Myocyte (in vitro differentiated cells): Measurements from ENCODE around the gene PHF19. TPM values are rescaled to one million over a fixed set of nuclear protein-coding genes. Genes with fewer than 3 reads are reported as not detected.

Experiments
- DNase-seq: peaks from one replicate; pipeline ENCODE4 v3.0.0-alpha.2; 2012; ENCODE audit warnings: low read depth
- total RNA-seq: library from RNA; depleted of rRNA; stranded (reverse); fragments of >200 nt; gene quantifications from 2 replicates; pipeline ENCODE4 v1.2.3, GENCODE V29; 2014

PHF19 gene
- total RNA-seq, 1 donor from 2014 or later, result 15.3 TPM

DNA sequence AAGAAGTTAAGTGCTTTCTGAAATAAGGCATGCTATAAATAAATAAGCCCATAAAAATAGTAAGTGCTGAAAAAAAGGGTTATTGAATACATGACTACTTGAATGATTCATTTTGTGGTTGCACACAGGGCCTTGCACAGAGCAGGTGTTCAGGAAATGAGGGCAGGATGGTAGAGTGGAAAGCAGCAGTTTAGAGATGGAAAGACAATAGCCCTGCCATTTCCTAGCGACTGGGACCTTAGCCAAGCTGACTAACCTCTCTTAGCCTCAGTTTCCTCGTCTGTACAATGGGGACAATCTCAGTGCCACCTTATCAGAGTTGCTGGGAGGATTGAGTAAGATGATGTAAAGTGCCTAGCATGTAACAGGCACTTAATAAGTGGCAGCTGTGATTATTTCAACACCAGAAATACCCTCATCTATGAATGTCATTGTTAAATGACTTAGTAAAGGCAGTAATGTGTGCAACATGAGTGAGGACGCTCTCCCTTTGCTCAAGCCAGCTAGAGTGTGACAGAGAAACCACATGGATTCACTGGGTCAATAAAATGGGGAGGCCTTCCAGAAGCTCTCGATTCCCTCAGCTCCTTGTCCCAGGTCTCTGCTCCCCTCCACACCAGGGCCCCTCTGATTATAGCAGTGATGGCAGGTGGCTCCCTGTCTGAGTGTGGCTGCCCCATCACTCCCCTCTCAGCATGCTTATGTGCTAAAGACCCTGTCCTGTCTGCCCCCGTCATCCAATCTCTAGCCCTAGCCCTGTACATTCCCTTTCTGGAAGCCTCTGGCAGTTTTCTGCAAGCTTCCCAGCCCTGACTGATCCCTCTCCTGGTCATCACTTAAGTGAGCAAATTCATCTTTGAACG, 16.0 kb upstream of the PHF19 start:
- peak; percentile 95 for DNase-seq

DNA sequence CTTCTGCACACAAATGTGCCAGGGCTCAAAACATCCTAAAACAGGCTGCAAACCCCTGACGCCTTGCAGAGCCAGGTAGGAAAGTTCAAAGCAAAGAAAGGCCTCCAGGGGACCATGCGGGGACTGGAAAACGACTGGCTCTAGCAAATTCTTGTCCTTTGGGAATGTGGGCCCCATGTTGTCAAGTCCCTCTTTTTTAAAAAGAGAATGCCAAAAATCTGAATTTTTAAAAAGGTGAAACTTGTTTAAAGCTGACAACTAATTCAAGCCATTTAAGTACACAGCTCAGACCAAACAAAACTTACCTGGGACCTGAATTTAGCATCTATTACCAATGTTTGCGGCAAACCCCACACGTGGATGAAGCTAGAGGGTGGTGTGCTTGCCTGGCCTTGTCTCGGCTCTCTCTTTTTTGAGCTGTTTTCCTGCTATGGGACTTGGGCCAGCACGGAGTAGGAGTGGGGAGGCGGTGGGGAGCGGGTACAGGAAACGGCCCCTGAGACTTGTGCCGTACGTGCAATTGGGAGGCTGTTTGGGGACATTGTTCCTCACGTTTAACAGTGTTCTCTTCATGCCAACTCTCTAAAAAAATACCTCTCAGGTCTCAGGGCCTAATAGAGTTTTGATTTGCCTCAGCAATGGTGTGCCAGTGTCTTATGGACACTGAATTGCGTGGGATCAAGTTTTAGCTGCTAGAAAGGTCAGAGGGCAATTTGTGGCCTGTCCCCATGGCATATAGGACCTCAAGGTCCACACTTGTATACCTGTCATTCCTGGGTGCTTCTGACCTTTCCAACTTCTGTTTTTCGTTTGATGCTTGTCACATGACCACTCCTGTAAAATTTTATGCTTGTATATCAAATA, 15.1 kb upstream of the PHF19 start:
- DNase-seq, result no peak

DNA sequence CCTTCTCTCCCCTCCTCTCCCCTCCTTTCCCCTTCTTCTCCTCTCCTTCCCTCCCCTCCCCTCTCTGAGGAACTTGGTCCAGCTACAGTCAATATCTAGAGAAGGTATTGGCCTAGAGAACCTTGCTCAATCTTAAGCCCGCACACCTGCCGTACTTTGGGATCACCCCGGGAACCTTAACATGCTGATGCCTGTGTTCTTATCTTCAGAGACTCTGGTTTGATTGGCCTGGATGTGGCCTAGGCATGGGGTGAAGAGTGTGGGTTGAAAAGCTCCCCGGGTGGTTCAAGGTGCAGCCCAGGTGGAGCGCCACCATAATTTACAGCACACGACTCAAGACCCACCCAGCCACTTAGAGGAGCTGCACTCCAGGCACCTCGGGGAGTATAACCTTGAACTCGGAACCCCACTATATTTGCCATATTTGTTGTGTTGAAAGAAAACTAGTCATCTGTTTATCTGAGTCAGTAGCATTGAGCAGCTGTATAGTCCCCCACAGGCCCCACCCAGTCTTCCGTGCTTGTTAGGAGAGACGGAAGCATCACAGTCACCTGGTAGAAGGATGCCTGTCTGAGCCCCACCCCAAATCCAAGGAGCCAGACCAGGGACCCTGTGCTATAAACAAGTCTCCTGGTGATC, 14.4 kb upstream of the PHF19 start:
- peak; percentile 50 for DNase-seq

DNA sequence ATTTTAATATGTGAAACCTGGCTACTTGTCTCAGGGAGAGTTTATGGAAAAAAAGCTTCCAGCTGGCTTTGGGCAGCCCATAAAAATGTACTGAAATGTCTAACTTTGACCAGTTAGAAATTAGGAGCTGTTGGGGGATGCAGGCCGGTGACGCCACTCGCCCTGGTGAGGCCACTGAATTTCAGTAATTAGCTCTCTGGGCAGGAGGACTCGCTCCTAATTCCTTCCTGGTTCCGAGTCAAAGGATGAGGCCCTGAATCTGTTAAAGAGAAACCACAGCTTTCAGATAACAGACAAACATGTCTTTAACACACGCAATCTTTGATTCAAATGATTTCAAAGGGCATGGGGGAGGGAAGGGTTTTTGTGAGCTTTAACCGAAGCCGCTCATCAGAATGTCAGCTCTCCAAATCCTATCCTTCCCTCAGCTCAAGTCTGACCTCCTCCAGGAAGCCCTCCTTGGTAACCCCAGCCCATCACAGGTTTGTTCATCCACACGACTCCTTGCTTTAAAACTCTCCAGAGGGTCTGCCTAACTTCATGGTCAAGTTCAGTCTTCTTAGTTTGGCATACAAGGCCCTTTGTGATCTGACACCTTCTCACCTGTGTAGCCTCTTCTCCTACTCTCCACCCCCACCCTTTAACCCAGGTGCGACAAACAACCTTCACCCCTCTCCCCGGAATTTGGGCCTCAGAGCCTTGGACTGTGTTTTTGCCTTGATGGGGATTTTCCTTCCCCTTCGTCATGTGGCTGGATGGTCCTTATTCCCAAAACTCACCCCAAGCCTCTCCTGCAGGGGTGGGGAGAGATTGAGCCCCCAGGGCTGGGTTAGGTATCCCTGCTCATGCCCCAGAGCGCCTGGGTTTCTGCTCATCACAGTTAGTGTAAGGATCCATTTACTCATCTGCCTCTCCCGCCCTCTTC, 13.6 kb upstream of the PHF19 start:
- no peak for DNase-seq

DNA sequence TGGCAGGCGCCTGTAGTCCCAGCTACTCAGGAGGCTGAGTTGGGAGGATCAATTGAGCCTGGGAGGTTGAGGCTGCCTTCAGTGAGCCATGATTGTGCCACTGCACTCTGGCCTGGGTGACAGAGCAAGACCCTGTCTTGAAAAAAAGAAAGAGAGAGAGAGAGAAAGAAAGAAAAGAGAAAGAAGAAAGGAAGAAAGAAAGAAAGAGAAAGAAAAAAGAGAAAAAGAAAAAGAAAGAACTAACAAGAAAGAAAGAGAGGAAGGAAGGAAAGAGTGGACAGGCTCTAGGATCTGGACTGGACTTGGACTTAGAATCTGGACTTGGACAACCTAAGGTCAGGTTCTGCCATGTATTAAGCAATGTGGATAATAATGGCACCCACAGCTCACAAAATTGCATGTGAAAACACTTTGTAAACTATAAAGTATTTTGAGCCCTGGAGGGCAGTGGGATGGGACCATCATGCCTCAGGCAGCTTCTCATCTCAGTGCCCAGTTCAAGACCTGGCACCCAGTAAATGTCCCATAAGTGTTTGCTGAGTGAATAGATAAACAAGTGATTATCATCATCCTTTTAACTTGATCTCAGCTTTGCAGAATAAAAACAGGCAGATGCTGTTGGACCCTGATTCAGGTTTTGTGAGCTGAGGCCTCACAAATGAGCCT, 12.8 kb upstream of the PHF19 start:
- DNase-seq, result no peak

DNA sequence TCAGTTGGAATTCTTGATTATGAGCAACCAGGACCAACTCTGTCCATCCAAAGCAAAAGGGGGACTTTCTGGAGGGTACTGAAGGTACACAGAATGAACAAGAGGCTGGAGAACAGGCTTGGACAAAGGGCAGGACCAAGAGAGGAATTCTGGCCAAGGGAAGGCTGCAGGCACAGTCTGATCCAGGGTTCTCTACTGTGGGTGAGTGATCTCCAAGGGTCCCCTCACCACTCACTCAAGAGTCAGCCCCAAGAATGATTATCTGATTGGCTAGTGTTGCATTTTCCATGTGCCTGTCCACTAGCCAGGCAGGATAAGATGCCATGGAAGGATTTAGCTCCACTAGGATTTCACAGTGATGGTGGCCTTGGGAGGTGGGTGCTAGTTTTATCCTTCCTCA, 11.6 kb upstream of the PHF19 start:
- DNase-seq, result no peak

DNA sequence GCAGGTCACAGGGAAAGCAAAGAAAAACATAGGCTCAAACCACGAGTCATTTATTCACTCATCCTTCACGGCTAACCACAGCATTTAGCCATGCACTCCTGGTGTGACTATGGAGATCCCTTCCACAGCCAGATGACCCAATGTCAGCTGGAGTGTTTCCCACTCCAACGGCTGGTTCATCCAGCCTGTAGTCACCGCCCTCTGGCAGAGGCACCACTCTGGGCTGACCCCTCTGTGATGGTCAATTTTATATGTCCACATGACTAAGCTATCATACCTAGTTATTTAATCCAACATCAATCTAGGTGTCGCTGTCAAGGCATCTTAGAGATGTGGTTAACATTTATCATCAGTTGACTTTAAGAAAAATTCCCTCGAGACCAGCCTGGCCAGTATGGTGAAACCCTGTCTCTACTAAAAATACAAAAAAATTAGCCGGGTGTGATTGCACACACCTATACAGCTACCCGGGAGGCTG, 9.5 kb upstream of the PHF19 start:
- DNase-seq, result peak; percentile 74

DNA sequence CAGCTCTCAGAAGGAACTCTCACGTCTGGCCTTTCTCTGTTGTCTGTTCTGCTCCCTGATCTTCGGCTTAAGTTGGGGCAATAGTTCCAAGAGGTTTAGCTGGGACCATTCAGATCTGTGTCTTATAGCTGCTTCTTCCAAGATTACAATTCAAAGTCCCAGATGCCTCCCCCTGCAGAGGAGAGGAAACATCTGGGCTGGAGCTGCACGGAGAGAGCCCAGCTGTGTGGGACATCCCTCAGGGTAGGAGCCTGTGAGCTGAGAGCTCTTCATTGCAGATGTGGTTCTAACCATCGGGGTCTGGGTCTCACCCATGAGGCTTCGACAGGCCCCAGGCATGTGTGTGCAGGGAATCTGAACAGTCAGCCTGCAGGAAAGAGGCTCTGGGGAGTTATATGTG, 9.0 kb upstream of the PHF19 start:
- peak; percentile 26 for DNase-seq

DNA sequence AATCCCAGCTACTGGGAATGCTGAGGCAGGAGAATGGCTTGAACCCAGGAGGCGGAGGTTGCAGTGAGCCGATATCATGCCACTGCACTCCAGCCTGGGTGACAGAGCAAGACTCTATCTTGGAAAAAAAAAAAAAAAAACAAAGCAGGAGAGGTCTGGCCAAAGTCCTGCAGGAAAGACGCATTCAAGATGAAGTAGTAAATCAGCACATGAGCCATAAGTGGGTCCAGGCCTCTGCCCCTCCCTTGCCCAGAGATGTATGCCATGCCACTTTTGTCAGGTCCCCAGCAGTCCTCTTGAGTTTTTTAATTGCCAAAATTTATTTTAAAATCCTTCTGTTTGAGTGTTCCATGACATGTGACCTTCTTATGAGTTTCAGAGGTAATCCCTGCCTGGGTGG, 8.5 kb upstream of the PHF19 start:
- no peak for DNase-seq

DNA sequence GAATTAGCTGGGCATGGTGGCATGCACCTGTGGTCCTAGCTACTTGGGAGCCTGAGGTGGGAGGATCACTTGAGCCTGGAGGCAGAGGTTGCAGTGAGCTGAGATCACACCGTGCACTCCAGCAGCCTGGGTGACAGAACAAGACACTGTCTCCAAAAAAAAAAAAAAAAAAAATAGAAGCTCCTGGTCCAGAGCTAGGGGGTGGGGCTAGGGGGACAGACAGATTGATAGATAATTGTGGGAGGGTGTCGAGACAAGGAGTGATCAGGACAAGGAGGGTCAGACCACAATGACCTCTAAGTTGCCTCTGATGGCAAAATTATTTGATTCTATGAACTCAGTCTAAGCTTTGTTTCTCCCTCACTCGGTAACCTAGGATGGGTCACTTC, 6.6 kb upstream of the PHF19 start:
- DNase-seq, result no peak

DNA sequence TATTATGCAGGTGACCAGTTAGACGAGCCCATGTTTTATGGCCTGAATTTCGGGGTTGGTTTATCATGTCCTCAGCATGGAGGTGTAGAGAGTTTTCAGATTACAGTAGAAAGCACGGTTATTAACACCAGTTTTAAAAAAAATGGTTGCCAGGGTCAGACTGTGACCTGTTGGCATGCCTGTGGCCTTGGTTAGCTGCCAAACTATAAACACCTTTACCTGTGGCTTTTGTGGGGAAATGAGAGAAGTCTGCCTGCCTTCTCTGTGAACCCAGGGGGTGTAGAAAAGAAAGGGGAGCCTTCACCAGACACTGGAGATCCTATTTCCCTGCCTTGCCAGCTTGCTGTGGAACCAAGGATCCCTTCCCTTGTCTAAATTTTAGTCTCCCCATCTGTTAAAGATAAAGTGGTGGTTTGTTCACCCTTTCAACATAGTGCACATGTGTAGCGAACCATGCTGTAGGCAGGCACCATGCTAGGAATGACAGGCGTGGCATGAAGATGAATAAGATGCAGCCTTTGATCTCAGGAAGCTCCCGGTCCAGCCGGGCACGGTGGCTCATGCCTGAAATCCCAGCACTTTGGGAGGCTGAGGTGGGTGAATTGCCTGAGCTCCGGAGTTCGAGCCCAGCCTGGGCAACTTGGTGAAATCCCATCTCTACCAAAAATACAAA, 6.1 kb upstream of the PHF19 start:
- no peak for DNase-seq

DNA sequence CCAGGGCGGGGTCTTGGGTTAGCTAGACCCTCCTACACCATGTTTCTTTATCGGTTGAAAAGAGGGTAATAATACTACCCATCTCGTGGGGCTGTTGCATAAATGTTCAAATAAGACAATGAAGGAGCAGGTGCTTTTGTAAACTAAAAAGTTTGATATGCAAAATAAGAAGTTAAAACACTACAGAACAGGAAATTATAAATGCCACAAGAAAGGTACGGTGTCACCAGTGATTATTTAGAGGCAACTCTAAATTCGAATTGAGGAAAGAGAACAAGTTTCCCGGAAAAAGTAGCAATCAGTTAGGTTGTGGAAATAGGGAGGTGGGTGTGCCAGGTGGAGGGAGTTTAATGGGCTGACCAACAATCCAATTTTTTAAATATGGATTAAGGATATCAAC, 2.5 kb upstream of the PHF19 start:
- DNase-seq, result no peak

DNA sequence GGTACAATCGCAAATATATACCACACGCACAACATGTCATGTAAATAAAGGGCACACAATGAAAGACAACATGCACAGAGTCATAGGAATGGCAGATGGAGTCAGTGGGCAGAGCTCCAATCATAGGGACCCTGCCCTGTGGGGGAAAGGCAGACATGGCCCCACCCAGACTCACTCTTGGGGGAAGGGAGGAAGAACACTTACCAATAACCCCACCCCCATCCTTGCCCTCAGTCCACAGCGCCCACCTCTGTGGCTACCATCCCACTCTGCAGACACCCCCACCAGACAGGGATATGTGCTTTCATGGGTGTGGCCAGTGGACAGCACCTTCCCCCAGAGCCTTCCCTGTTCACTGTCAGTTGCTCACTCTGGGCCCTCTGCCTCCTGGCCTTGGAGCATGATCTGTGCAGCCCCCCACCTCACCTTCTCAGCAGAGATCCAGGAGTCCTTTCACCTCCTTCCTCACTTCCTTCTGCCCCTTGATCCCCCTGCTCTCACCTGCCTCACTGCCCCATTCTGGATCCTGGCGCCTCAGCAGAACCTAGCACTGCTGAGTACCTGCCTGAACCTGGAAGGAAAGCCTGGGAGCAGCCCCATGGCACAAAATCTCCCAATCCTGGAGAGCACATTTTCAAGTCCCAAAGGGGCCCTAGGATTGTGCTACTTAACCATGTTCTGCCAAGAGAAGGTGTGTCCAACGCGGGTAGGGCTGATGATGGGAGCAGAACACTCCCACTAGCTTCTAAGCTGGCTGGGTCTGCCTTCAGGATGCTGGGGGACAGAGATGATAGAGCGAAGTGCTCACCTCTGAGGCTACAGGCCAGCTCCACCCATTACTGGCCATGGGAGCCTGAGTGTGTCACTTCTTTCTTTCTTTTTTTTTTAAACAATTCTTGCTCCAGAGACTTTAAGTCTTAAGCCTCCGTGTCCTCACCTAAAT, 1.5 kb upstream of the PHF19 start:
- no peak for DNase-seq

DNA sequence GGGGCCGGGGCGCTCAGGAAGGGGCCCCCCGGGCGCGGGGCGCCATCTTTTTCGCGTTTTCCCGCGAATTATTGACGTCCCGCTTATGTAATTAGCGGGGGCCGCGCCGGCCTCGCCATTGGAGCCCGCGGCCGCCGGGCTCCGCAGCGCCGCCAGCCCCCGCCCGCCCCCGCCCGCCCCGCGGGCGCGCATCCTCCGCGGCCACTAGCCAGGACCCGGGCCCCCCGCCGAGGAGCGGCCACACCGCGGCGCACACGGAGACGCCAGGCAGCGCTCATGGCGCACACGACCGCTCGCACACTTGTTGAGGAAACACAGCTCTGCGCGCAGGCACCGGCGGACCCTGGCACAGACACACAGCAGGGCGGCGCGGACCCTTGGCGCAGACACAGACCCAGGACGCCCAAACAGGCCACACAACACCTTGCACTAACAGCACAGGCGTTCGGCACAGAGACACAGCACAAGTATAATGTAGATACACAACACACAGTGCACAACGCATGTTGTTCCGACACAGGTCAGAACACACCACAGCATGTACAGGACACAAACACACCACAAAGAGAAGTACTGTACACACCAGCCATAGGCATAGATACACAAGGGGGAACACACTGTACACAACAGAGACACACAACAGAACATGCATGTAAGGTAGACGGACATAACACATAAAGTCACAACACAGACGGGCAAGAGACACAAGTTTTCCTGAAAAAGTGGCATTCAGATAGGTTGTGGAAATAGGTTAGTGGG, 467 bp upstream of the PHF19 start:
- DNase-seq, result peak; percentile 50

DNA sequence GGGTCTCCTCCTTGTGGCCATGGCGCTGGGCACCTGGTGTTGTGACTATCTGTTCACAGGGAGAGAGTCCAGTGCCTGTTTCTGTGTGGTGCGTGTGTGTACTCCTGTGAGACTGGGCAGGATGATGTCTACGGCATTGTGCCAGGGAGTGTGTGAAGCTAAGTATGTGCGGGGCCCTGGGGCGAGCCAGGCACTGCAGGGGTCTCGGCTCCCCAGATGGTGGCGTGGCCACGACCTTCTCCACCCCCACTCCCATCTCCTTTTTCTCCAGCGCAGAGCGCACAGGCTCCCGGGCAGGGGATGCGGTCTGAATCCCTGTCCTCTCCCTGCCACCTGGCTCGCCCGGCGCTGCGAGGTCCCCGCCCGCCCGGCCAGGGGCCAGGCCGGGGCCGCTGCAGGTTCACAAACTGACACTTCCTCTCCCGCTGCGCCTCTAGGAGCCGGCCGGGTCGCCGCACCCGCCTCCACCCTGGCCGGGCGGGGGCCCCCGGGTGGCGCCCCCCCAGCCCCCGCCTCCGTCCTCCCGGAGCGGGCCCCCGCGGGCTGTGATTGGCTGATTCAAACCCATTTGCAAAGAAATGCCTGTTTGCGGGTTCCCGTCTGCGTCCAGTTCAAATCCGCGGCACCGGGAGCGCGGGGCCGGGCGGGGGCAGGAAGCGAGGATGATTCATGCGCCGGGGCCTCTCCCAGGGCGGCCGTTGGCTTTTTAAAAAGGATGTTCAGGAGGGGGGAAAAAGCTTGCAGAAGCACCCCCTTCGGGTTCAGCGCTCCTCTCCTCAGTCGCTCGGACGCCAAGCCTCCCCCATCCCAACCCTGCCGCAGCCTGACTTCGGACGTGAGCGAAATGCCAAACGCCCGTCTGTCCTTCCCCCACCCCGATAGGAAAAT, 790 bp downstream of the PHF19 start:
- peak; percentile 73 for DNase-seq

DNA sequence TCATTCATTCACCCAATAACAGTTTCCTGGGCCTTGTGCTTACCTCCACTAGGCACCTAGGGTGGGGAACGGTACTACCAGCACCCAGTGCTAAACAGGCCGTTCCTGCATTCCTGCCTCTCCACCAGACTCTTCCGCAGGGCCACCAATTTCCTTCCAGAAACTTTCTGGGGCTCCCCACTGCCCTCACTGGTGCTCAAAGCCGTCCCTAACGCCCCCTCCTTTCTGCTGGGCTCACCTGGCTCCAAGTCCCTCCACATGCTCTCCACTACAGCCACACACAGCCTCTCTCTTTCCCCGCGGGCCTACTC, 1.4 kb downstream of the PHF19 start:
- no peak for DNase-seq

DNA sequence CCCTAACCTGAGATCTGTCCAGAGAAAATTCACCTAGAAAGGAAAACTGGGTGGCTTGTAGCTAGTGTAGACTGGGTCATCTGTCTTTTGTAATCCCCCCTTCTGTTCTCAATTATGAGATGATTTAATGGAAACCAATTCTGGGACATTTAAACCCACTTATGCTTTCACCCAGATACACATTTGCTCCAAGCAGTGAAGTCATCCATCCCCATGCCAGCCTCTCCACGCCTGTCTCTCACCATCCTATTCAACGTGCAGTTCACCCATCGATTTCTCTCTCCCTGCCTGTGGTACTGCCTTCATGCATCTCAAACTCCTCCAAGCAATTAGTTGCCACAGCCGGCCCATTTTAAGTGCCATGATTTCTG, 1.8 kb downstream of the PHF19 start:
- no peak for DNase-seq
